SK-N-SH (cell line): ENCODE data around the gene B3GALT6. TPM values are rescaled to one million over a fixed set of nuclear protein-coding genes. Genes with fewer than 3 reads are reported as not detected.

Experiments
- CTCF ChIA-PET: fragments of 300-600, 350-600 bp; formaldehyde crosslinking; extraction: SDS; loops from one replicate; lab custom pipeline; 2021; lab: Yijun Ruan, JAX
- POLR2A ChIA-PET: fragments of 350-600 bp; sonication (Branson Sonifier 250); formaldehyde crosslinking; extraction: SDS; loops from one replicate; lab custom pipeline; 2020; ENCODE audit warnings: antibody characterized with exemption, inconsistent platforms; lab: Yijun Ruan, JAX
- DNase-seq: peaks from one replicate; pipeline ENCODE4 v3.0.0; 2012
- H2AFZ ChIP-seq: fragments of 200-600 bp; sonication (generic); 2 replicates; pipeline ENCODE4 v1.8.1; 2016; ENCODE audit warnings: antibody characterized with exemption, mild to moderate bottlenecking, low read depth
- H3F3A ChIP-seq: fragments of 200-600 bp; sonication (generic); replicated peaks from 2 replicates; pipeline ENCODE3; 2016; ENCODE audit warnings: antibody characterized with exemption, mild to moderate bottlenecking; ENCODE audit not compliant: insufficient read depth
- H3K27ac ChIP-seq, 2 experiments: fragments of 200-500 bp in 1 of 2; fragments of 200-600 bp in 1 of 2; sonication (Bioruptor generic) in 1 of 2; sonication (generic), shearing (Covaris generic) in 1 of 2; 2 replicates each; pipeline versions ENCODE4 v1.5.1 to v1.6.1; 2014 to 2016; ENCODE audit warnings: low read depth in 2 of 2, inconsistent platforms in 1 of 2, low read length in 1 of 2, mild to moderate bottlenecking in 1 of 2, mixed read lengths in 1 of 2
- H3K27me3 ChIP-seq: fragments of 200-600 bp; sonication (generic), shearing (Covaris generic); 2 replicates; pipeline ENCODE4 v1.6.1; 2016; ENCODE audit warnings: mixed run types; ENCODE audit not compliant: insufficient read depth
- H3K36me3 ChIP-seq, 2 experiments: fragments of 200-500 bp in 1 of 2; fragments of 200-600 bp in 1 of 2; sonication (Bioruptor generic) in 1 of 2; sonication (generic) in 1 of 2; replicated peaks in 1 of 2; 2 replicates each; pipeline versions ENCODE3 to v1.5.1; 2014 to 2016; ENCODE audit warnings: low read length in 1 of 2, mild to moderate bottlenecking in 1 of 2; ENCODE audit not compliant: insufficient read depth in 2 of 2, control insufficient read depth in 1 of 2
- H3K4me1 ChIP-seq, 2 experiments: fragments of 200-500 bp in 1 of 2; fragments of 200-600 bp in 1 of 2; sonication (Bioruptor generic) in 1 of 2; sonication (generic), shearing (Covaris generic) in 1 of 2; 2 replicates each; pipeline versions ENCODE4 v1.5.1 to v1.6.1; 2014 to 2016; ENCODE audit warnings: low read depth in 1 of 2, low read length in 1 of 2, mixed run types in 1 of 2; ENCODE audit not compliant: insufficient read depth in 2 of 2, control insufficient read depth in 1 of 2
- H3K4me2 ChIP-seq: fragments of 200-600 bp; sonication (generic), shearing (Covaris generic); 2 replicates; pipeline ENCODE4 v1.6.1; 2017; ENCODE audit warnings: mixed run types
- H3K4me3 ChIP-seq, 2 experiments: fragments of 200-500 bp in 1 of 2; fragments of 200-600 bp in 1 of 2; sonication (Bioruptor generic) in 1 of 2; sonication (generic), shearing (Covaris generic) in 1 of 2; 2 replicates each; pipeline versions ENCODE4 v1.5.1 to v1.8.1; 2014 to 2016; ENCODE audit warnings: low read depth in 2 of 2, inconsistent platforms in 1 of 2, low read length in 1 of 2, mild to moderate bottlenecking in 1 of 2, mixed read lengths in 1 of 2, moderate library complexity in 1 of 2
- H3K79me2 ChIP-seq: fragments of 200-600 bp; sonication (generic); 2 replicates; pipeline ENCODE4 v1.8.1; 2017; ENCODE audit warnings: mild to moderate bottlenecking; ENCODE audit not compliant: insufficient read depth
- H3K9ac ChIP-seq: fragments of 200-600 bp; sonication (generic); 2 replicates; pipeline ENCODE4 v1.6.1; 2017; ENCODE audit warnings: mixed run types
- H3K9me2 ChIP-seq: fragments of 200-600 bp; sonication (generic); 2 replicates; pipeline ENCODE4 v1.6.1; 2017; ENCODE audit warnings: mixed run types
- H3K9me3 ChIP-seq: fragments of 200-600 bp; sonication (generic); 2 replicates; pipeline ENCODE4 v1.6.1; 2017; ENCODE audit warnings: mixed run types, mild to moderate bottlenecking, moderate library complexity
- H4K20me1 ChIP-seq: fragments of 200-600 bp; sonication (generic); 2 replicates; pipeline ENCODE4 v1.6.1; 2017; ENCODE audit warnings: mild to moderate bottlenecking, mixed run types; ENCODE audit not compliant: insufficient read depth
- CTCF ChIP-seq: fragments of 200-600 bp; sonication (generic); IDR thresholded peaks from 2 replicates; pipeline ENCODE4 v1.6.1; 2017; ENCODE audit warnings: antibody characterized with exemption, mild to moderate bottlenecking, moderate library complexity
- NFIC ChIP-seq: IDR thresholded peaks from 2 replicates; pipeline ENCODE4 v1.4.0; 2012; ENCODE audit warnings: borderline replicate concordance
- RCOR1 ChIP-seq: fragments of 150-350 bp; IDR thresholded peaks from 2 replicates; pipeline ENCODE4 v1.6.1; 2017; ENCODE audit warnings: antibody characterized with exemption, low read length
- REST ChIP-seq: IDR thresholded peaks from 2 replicates; pipeline ENCODE4 v1.6.1; 2012; ENCODE audit warnings: mild to moderate bottlenecking, low read depth, low read length, moderate library complexity
- TCF12 ChIP-seq: IDR thresholded peaks from 2 replicates; pipeline ENCODE4 v1.4.0; 2012
- TEAD4 ChIP-seq: IDR thresholded peaks from 2 replicates; pipeline ENCODE4 v1.4.0; 2012; ENCODE audit warnings: mild to moderate bottlenecking, borderline replicate concordance; ENCODE audit not compliant: insufficient read depth
- YY1 ChIP-seq: IDR thresholded peaks from 2 replicates; pipeline ENCODE4 v1.4.0; 2012; ENCODE audit warnings: low read depth, mild to moderate bottlenecking
- WGBS: methylation state at CpG from one replicate; pipeline ENCODE4 v1.1.6; 2017; ENCODE audit warnings: low lambda C conversion rate; 5-methylcytosine and 5-hydroxymethylcytosine counted together
- polyA plus RNA-seq, 3 experiments: library from polyadenylated mRNA; depleted of rRNA; stranded (reverse); fragments of >200 nt; gene quantifications; 2 replicates each; pipeline ENCODE4 v1.2.3, GENCODE V29; 2012
- TF ChIP-seq, protein P1 (sequence below): IDR thresholded peaks from 2 replicates; pipeline ENCODE4 v1.4.0; 2012; ENCODE audit warnings: low read depth, borderline replicate concordance
- TF ChIP-seq, protein P2 (sequence below): IDR thresholded peaks from 2 replicates; pipeline ENCODE4 v1.4.0; 2012; ENCODE audit warnings: low read depth
- TF ChIP-seq, protein P3 (sequence below): fragments of 150-350 bp; IDR thresholded peaks from 2 replicates; pipeline ENCODE4 v1.6.1; 2017; ENCODE audit warnings: antibody characterized with exemption, low read length, low read depth, borderline replicate concordance

The B3GALT6 gene
- polyA plus RNA-seq, 1 of the 3 experiments (the other 2 are of a cell fraction): 38.8 TPM

GRCh38 chr1:1225238-1225845, 6.7 kb upstream of the B3GALT6 start (continued):
- TF ChIP-seq, protein P1, sequence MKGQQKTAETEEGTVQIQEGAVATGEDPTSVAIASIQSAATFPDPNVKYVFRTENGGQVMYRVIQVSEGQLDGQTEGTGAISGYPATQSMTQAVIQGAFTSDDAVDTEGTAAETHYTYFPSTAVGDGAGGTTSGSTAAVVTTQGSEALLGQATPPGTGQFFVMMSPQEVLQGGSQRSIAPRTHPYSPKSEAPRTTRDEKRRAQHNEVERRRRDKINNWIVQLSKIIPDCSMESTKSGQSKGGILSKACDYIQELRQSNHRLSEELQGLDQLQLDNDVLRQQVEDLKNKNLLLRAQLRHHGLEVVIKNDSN: no peak
- no peak for TF ChIP-seq REST
- no peak for TF ChIP-seq TCF12

GRCh38 chr1:1225913-1226312, 6.1 kb upstream of the B3GALT6 start:
- peaks cover 2% of the 10 kb centered on the region for H3F3A ChIP-seq
- no peak overlapping the region for H3K4me3 ChIP-seq
- no peaks in the 10 kb centered on the region for H3K9me2 ChIP-seq
- POLR2A ChIA-PET: no interaction called here
- no peak overlapping the region for H3K27ac ChIP-seq
- 95% methylated on average over 9 of the region's 18 CpGs for WGBS
- H4K20me1 ChIP-seq: peaks cover 13% of the 10 kb centered on the region; the same call in 1 of the 2 replicates
- no peak for DNase-seq
- H3K4me2 ChIP-seq: no peak overlapping the region
- H3K4me1 ChIP-seq: peaks cover 0 to 5% of the 10 kb centered on the region in 2 experiments; a peak in 1 of 4 replicates
- CTCF ChIA-PET: interaction anchor here (1.2 to 7.4 kb wide), 2 partner anchors 104 to 243 kb away, joined by 3 to 37 read pairs; no protein-coding TSS in a partner anchor
- H3K36me3 ChIP-seq: peaks cover 0 to 38% of the 10 kb centered on the region in 2 experiments
- H3K9ac ChIP-seq: no peak overlapping the region
- H2AFZ ChIP-seq: no peak overlapping the region
- peaks cover 44% of the 10 kb centered on the region for H3K79me2 ChIP-seq
- no peaks in the 10 kb centered on the region for H3K27me3 ChIP-seq
- H3K9me3 ChIP-seq: no peaks in the 10 kb centered on the region
- TF ChIP-seq, protein P2, sequence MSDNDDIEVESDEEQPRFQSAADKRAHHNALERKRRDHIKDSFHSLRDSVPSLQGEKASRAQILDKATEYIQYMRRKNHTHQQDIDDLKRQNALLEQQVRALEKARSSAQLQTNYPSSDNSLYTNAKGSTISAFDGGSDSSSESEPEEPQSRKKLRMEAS: no peak
- TF ChIP-seq REST: no peak
- no peak for TF ChIP-seq TEAD4
- TF ChIP-seq RCOR1: no peak
- TF ChIP-seq, protein P3, sequence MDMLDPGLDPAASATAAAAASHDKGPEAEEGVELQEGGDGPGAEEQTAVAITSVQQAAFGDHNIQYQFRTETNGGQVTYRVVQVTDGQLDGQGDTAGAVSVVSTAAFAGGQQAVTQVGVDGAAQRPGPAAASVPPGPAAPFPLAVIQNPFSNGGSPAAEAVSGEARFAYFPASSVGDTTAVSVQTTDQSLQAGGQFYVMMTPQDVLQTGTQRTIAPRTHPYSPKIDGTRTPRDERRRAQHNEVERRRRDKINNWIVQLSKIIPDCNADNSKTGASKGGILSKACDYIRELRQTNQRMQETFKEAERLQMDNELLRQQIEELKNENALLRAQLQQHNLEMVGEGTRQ: no peak
- TF ChIP-seq NFIC: no peak
- no peak for TF ChIP-seq YY1
- TF ChIP-seq CTCF: no peak
- TF ChIP-seq, all 33 proteins: peak for 0
